Stimulated activated CD4-positive, alpha-beta T cell treated with anti-CD3 and anti-CD28 coated beads, TNF-alpha, amount 100 ng/mL, for 4 hours (primary cell): Measurements from ENCODE around the gene MSLN.
"Not testable (repeated sequence)": the region's sequence is repeated elsewhere in the genome, so short reads cannot be mapped to it uniquely, and the experiment has no call there.

ENCODE experiments used
- DNase-seq, 3 experiments: peaks; one replicate each; pipeline ENCODE4 v3.0.0-alpha.2; 2020; ENCODE audit warnings: low read depth in 3 of 3

Gene MSLN

DNA sequence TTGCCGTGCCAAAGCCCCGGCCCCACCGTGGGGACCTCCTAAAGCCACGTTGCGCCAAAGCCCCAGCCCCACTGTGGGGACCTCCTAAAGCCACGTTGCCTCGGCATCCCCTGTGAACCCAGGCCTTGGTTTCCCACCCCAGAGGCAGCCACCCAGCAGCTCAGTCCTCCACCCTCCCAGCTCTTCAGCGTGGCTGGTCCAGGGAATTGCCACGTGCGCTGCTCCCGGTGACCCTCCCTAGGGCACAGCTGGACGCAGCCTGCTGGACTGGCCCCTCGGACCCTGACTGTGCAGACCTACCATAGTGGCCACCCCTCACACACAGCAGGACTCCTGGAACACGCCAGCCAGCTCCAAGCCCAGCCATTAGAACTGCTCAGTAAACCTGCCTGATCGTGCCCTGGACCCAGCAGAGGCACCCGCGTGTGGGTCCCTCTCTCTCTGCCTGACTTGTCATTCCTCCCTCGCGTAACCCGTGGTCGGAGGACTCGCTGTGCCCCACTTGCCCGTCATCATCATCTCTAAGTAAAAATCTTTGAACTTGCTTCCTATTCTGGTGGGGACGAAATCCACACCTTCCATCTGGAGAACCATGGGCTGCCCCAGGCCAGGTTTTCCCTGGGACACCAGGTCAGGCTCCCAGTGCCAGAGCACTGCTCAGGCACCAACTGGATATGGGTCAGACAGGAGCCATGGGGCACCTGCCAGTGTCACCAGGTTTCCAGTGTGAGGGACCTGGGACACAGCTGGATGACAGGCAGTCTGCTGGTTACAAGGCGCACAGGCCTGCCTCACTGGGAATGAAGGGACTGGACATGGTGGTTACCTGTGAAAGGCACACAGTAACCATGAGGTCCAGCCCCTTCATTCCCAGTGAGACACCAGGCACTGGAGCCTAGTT, 25.3 kb upstream of the MSLN start:
- no peak for DNase-seq

GRCh38 chr16:735982-736453, 24.5 kb upstream of the MSLN start:
- DNase-seq: no peak

- DNase-seq: no peak
Observed at GRCh38 chr16:736936-737481, 23.5 kb upstream of the MSLN start.

DNA sequence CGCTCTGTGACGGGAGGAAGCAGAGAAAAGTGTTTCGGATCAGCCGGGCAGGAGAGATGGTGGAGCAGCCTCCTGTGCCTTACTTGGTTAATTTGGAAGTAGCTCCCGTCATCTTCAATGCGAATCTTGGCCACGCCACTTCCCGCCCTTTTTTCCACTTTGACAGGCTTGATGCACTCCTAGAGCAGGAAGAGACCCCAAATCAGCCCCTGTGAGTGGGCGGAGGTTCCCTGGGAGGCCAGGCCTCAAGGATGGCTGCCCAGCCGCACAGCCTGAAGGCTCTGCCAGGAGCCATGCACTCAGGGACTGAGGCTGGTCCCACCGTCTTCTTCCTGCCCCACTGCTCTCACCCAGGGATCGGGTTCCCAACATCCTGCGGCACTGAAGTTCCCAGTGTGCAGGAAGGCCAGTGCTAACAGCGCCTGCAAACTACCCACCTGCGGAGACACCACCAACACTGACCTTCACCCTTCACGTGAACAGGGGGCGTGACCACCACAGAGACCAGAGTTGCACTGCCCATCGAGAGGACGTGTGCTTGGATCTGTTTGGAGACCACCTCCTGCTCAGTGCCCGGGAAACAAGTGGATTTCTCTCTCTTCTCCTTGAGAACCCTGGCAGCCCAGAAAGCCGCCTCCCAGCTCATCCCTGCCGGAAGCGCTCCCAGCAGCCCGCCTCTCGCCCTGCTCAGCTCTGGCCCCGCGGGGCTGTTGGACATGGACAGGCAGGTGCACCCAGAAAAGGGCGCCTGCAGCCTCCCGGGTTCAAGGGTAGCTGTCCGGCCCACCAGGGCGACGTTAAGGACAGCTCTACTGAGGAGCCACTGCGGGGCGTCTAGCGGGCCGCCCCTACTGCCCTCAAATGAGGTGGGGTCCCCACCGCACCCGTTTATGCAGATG, 20.7 kb upstream of the MSLN start:
- DNase-seq: no peak

DNA sequence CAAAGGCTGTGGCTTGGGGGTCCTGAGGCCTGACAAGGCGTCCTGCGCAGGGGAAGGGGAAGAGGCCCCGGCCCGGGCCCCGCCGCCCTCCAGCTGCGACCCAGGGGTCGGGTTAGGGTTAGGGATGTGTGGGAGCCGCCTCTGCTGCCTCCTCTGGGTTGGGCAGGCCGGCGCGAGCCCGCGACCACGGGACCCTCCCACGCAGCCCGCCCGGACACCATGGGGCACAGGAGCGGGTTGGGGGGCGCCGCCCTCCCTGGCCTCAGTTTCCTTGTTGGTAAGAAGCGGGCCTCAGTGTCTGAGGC, 20.1 kb upstream of the MSLN start:
- no peak for DNase-seq

- DNase-seq: peak; percentile 85 to 92 (median 90)
Observed at GRCh38 chr16:740764-741505, 19.6 kb upstream of the MSLN start, which contains the start of gene CIAO3. Gene CIAO3 (minus strand): TSS chr16:740997. CDS start chr16:740985, 12 bp downstream.

DNA sequence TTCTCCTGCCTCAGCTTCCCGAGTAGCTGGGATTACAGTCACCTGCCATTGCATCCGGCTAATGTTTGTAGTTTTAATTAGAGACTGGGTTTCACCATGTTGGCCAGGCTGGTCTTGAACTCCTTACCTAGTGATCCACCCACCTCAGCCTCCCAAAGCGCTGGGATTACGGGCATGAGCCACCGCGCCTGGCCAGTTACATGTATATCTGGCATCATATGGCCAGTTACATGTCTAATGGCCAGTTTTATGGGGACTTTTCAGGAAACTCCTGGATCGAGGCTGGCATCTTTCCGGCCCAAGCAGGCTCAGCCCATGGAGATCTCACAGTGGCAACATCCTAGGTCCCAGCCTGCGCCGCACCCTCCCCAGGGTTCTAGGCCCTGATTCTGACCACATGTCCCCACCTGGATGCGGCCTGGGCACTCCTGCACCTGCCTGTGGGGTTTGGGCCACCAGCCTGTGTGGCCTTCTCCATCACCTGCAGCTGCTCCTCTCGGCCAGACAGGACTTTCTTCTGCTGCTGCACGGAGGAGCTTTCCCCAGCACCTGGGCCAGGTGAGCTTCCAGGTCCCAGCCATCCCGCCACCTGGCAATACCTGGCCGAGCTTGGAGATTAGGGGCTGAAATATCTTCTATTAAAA, 18.4 kb upstream of the MSLN start:
- no peak for DNase-seq

DNA sequence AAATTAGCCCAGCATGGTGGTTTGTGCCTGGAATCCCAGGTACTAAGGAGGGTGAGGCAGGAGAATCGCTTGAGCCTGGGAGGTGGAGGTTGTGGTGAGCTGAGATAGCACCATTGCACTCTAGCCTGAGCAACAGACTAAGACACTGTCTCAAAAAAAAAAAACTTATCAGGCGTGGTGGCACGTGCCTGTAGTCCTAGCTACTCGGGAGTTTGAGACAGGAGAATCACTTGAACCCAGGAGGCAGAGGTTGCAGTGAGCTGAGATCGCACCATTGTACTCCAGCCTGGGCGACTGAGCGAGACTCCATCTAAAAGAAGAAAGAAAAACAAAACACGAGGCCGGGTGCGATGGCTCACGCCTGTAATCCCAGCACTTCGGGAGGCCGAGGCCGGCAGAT, 17.6 kb upstream of the MSLN start:
- DNase-seq: not testable (repeated sequence)

- no peak for DNase-seq
Observed at GRCh38 chr16:743794-744500, 16.6 kb upstream of the MSLN start.

DNA sequence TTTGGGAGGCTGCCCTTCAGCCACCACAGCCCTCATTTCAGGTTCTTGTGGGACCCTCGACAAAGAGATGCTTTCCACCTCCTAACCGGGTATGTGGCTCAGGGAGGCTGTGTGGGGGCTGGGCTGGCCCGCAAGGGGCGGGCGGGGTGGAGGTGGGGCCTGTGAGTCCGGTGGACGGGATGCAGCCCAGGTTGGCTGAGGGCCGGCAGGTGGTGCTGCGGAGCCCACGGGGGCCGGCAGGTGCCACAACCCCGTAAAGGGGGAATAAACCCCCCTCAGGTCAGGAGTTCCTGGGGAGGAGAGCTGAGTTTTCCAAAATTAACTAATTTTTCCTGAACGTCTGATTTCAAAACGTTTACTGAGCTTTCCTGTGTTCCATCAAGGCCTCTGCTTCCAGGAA, 14.8 kb upstream of the MSLN start:
- no peak for DNase-seq

- DNase-seq: no peak
Observed at GRCh38 chr16:746637-747036, 13.9 kb upstream of the MSLN start.

- DNase-seq: no peak
Observed at GRCh38 chr16:747978-748746, 12.4 kb upstream of the MSLN start.

DNA sequence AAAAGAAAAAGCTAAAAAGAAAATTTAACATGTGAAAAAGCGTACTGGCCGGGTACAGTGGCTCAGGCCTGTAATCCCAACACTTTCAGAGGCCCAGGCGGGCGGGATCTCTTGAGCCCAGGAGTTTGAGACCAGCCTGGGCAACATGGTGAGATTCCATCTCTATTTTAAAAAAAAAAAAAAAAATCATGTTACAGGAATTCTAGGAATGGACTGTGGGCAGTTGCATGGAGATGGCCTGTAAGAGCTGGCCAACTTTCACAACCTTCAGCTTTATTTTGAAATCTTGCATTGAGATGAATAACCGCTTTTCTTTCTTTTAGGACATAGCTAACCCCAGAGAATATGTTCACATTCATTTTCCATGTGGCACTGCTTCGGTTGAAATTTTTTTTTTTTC, 11.5 kb upstream of the MSLN start:
- no peak for DNase-seq

DNA sequence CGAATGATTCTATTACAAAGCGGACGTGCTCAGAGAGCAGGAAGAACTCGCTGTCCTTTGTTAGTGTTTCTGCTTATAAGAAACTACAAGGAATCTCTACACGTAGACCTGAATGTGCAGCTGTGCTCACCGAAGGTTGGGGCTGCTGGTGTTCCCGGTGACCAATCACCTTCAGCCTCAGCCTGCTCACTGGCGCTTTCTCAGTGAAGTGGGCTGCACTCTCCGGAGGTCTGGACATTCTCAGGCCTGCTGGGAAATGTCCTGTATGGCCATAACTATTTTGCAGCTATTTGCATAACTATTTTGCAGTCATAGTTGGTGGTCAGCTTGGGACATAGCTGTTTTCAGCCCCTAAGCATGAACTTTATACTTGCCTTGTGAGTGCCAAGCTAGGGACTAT, 10.0 kb upstream of the MSLN start:
- no peak for DNase-seq

- DNase-seq: no peak
Observed at GRCh38 chr16:751152-752006, 9.2 kb upstream of the MSLN start.

DNA sequence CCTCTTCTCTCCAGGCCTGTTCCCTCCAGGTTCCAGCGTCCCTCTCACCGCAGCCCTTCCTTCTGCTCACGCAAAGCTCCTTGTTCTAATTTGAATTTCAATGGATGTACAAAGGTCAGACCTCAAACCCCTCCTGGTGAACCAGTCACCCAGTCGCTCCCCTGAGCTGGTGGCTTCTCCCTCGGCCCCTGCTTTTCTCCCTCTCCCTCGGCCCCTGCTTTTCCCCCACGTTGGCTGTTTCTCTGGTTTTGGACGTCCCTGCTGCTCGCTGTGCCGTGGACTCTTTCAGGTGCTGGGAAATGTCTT, 8.6 kb upstream of the MSLN start:
- DNase-seq: no peak

DNA sequence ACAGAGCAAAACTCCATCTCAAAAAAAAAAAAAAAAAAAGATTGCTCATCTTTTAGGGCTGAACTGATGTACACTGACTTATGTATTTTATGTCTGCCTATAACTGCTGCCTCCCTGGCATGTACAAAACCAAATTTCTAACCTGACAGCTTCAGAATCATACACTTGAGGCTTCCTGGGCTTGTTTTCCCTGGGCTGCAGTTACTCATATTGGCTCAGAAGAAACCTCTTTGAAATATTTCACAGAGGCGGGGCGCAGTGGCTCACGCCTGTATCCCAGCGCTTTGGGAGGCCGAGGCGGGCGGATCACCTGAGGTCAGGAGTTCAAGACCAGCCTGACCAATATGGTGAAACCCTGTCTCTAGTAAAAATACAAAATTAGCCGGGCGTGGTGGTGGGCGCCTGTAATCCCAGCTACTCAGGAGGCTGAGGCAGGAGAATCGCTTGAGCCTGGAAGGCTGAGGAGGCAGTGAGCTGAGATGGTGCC, 6.4 kb upstream of the MSLN start:
- DNase-seq: not testable (repeated sequence)

- DNase-seq: no peak
Observed at GRCh38 chr16:754656-755055, 5.9 kb upstream of the MSLN start.

DNA sequence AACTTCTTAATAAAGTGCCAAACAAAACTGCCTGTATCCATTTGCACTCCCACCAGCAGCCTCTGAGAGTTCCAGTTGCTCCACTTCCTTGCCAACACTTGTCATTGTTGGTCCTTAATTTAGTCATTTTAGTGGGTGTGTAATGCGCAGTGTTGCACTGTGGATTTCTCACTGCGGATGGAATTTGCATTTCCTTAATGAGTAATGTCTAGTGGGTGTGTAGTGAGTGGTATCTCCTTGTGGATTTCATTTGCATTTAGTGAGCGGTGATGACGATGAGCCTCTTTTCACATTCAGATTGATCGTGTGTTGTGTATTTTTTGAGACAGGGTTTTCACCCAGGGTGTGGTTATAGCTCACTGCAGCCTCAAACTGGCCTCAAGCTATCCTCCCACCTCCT, 4.1 kb upstream of the MSLN start:
- DNase-seq: no peak
